Erythroblast (primary cell): Measurements from ENCODE around the gene CGB7.
"Not testable (repeated sequence)": the region's sequence is repeated elsewhere in the genome, so short reads cannot be mapped to it uniquely, and the experiment has no call there.

Experiments used
- GATA1 ChIP-seq: IDR thresholded peaks from 2 replicates; pipeline ENCODE4 v1.6.1; 2011; ENCODE audit warnings: low read depth, mild to moderate bottlenecking, control low read depth, low read length, moderate library complexity
- POLR2A ChIP-seq: IDR thresholded peaks from 2 replicates; pipeline ENCODE4 v1.6.1; 2011; ENCODE audit warnings: mild to moderate bottlenecking, low read length

GRCh38 chr19:49025088-49025487, 32.5 kb downstream of the CGB7 start:
- TF ChIP-seq POLR2A, GATA1: not testable (repeated sequence)
